SK-N-SH (cell line): ENCODE results near the gene ZNF236.

Experiments
- CHD2 ChIP-seq: fragments of 150-350 bp; IDR thresholded peaks from 2 replicates; pipeline ENCODE4 v1.6.1; 2018; ENCODE audit warnings: low read length; ENCODE audit not compliant: partially characterized antibody
- CTCF ChIP-seq: fragments of 200-600 bp; sonication (generic); IDR thresholded peaks from 2 replicates; pipeline ENCODE4 v1.6.1; 2017; ENCODE audit warnings: antibody characterized with exemption, mild to moderate bottlenecking, moderate library complexity
- EP300 ChIP-seq, 2 experiments: IDR thresholded peaks; 2 replicates each; pipeline versions ENCODE4 v1.4.0 to v1.6.1; 2012; ENCODE audit warnings: borderline replicate concordance in 1 of 2, low read depth in 1 of 2, low read length in 1 of 2
- EZH2phosphoT487 ChIP-seq: fragments of 200-600 bp; sonication (generic); IDR thresholded peaks from 2 replicates; pipeline ENCODE4 v1.6.1; 2017; ENCODE audit warnings: low read depth, mixed run types, mild to moderate bottlenecking, antibody characterized with exemption, moderate library complexity, borderline replicate concordance
- FOXM1 ChIP-seq: IDR thresholded peaks from 2 replicates; pipeline ENCODE4 v1.4.0; 2012; ENCODE audit warnings: low read depth, mild to moderate bottlenecking
- MAX ChIP-seq: IDR thresholded peaks from 2 replicates; pipeline ENCODE4 v1.4.0; 2012; ENCODE audit warnings: low read depth
- MXI1 ChIP-seq: IDR thresholded peaks from 2 replicates; pipeline ENCODE4 v1.6.1; 2012; ENCODE audit warnings: mild to moderate bottlenecking, low read depth, low read length, improper control_type of control experiment
- NFIC ChIP-seq: IDR thresholded peaks from 2 replicates; pipeline ENCODE4 v1.4.0; 2012; ENCODE audit warnings: borderline replicate concordance
- POLR2AphosphoS5 ChIP-seq: IDR thresholded peaks from 2 replicates; pipeline ENCODE4 v1.6.1; 2012; ENCODE audit warnings: low read depth, low read length
- RFX5 ChIP-seq: IDR thresholded peaks from 2 replicates; pipeline ENCODE4 v1.6.1; 2012; ENCODE audit warnings: mild to moderate bottlenecking, improper control_type of control experiment, low read length
- SIN3A ChIP-seq: IDR thresholded peaks from 2 replicates; pipeline ENCODE4 v1.6.1; 2012; ENCODE audit warnings: low read depth, mild to moderate bottlenecking, low read length, moderate library complexity, borderline replicate concordance
- USF1 ChIP-seq: IDR thresholded peaks from 2 replicates; pipeline ENCODE4 v1.4.0; 2012; ENCODE audit warnings: low read depth, borderline replicate concordance
- USF2 ChIP-seq: fragments of 150-350 bp; IDR thresholded peaks from 2 replicates; pipeline ENCODE4 v1.6.1; 2017; ENCODE audit warnings: antibody characterized with exemption, low read length, low read depth, borderline replicate concordance
- ZBTB33 ChIP-seq: IDR thresholded peaks from 2 replicates; pipeline ENCODE4 v1.4.0; 2012; ENCODE audit warnings: low read depth, borderline replicate concordance

GRCh38 chr18:76920974-76921373 lies 98.6 kb downstream of the ZNF236 start:
- TF ChIP-seq POLR2AphosphoS5 (no peak), USF2 (no peak), CTCF (no peak), MAX (no peak), CHD2 (no peak), SIN3A (no peak), EZH2phosphoT487 (no peak), NFIC (no peak), MXI1 (no peak), ZBTB33 (no peak), FOXM1 (no peak), EP300 (IDR thresholded peaks at IDR 0.05; ENCODE audit: borderline replicate concordance in 1 of 2, low read depth in 1 of 2, low read length in 1 of 2) (no peak), USF1 (no peak), RFX5 (no peak)
